ENCODE results near the gene CRYGD.

DNA sequence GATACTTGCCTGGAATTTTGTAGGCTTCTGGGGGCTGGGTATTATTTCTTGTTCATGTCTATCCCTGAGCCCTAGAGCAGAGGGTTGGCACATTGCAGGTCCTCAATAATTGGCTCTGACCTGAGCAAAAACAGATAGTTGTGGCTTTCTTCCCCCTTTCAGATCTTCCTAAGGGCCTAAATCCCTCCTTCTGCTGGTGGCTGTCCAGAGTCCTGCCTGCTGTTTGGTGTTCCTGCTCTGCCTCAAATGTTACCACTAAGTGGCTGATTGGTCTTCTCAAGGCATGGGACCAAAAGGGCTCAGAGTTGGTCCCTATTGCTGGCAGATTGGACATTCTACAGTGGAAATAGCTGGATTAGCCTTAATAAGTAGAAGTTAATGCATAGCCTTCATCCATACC is 22.7 kb upstream of the CRYGD start:
- TF ChIP-seq, protein P1, sequence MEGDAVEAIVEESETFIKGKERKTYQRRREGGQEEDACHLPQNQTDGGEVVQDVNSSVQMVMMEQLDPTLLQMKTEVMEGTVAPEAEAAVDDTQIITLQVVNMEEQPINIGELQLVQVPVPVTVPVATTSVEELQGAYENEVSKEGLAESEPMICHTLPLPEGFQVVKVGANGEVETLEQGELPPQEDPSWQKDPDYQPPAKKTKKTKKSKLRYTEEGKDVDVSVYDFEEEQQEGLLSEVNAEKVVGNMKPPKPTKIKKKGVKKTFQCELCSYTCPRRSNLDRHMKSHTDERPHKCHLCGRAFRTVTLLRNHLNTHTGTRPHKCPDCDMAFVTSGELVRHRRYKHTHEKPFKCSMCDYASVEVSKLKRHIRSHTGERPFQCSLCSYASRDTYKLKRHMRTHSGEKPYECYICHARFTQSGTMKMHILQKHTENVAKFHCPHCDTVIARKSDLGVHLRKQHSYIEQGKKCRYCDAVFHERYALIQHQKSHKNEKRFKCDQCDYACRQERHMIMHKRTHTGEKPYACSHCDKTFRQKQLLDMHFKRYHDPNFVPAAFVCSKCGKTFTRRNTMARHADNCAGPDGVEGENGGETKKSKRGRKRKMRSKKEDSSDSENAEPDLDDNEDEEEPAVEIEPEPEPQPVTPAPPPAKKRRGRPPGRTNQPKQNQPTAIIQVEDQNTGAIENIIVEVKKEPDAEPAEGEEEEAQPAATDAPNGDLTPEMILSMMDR (conservative IDR thresholded peaks at IDR 0.05 in 1 of 2, IDR thresholded peaks at IDR 0.05 in 1 of 2; ENCODE audit: low read depth in 1 of 2, low read length in 2 of 2) = no peak
- TF ChIP-seq EZH2 (IDR thresholded peaks at IDR 0.05; ENCODE audit: low read length, missing control alignments) = no peak

Measured in fibroblast of lung (primary cell).